ENCODE measurements around the gene IL25. TPM values are rescaled to one million over a fixed set of nuclear protein-coding genes. Genes with fewer than 3 reads are reported as not detected.

Gene IL25
- total and polyA plus RNA-seq, 2 experiments from 2014 or later, result not detected

- TF ChIP-seq ETS1 (IDR thresholded peaks at IDR 0.05) (no peak), JUNB (IDR thresholded peaks at IDR 0.05; ENCODE audit: unreplicated experiment) (no peak), CTCF (conservative IDR thresholded peaks at IDR 0.05; ENCODE audit: low read depth in 2 of 2) (no peak), EZH2phosphoT487 (IDR thresholded peaks at IDR 0.05; ENCODE audit: unreplicated experiment) (no peak), ZNF462 (CRISPR knock-in tag; IDR thresholded peaks at IDR 0.05) (no peak), STAT1 (IDR thresholded peaks at IDR 0.05; ENCODE audit: unreplicated experiment) (no peak), CREB1 (CRISPR knock-in tag; IDR thresholded peaks at IDR 0.05; ENCODE audit: low read depth) (no peak), NANOG (IDR thresholded peaks at IDR 0.05; ENCODE audit: borderline replicate concordance) (no peak), ZNF331 (CRISPR knock-in tag; IDR thresholded peaks at IDR 0.05; ENCODE audit: low read depth) (no peak), EZH2 (IDR thresholded peaks at IDR 0.05; ENCODE audit: low read depth, unreplicated experiment) (no peak), ZNF114 (CRISPR knock-in tag; IDR thresholded peaks at IDR 0.05) (no peak), REST (IDR thresholded peaks at IDR 0.05; ENCODE audit: unreplicated experiment) (no peak), POLR2AphosphoS5 (IDR thresholded peaks at IDR 0.05; ENCODE audit: low read depth) (no peak)
- H3K36me3 ChIP-seq (ENCODE audit: insufficient read depth), result no peaks in the 10 kb centered on the region
Measured at GRCh38 chr14:23385244-23385641, 12.6 kb downstream of the IL25 start.

More at GRCh38 chr14:23385244-23385641, 12.6 kb downstream of the IL25 start:
- no peaks in the 10 kb centered on the region for H3K9me2 ChIP-seq (ENCODE audit: insufficient read depth)
- H3K27ac Mint-ChIP-seq, result no peak overlapping the region
- no peaks in the 10 kb centered on the region for H3F3A ChIP-seq (replicated peaks; ENCODE audit: low read depth)
- H3K4me3 ChIP-seq, result no peak overlapping the region
- H3K4me1 Mint-ChIP-seq, result peaks cover 12% of the 10 kb centered on the region
- no peaks in the 10 kb centered on the region; the same call in 2 of the 3 replicates for H3K36me3 Mint-ChIP-seq (ENCODE audit: low read depth)
- no peak overlapping the region for H3K27ac ChIP-seq (ENCODE audit: low read depth)
- H3K4me2 ChIP-seq, result no peak overlapping the region
- H2AFZ ChIP-seq, result no peak overlapping the region
- no peak for DNase-seq (ENCODE audit: low spot score)
- no peaks in the 10 kb centered on the region; the same call in 1 of the 2 replicates for H3K4me1 ChIP-seq (ENCODE audit: insufficient read depth)
- no peaks in the 10 kb centered on the region; the same call in 1 of the 2 replicates for H4K20me1 ChIP-seq (replicated peaks; ENCODE audit: insufficient read depth)
- no peaks in the 10 kb centered on the region; the same call in 2 of the 3 replicates for H3K9me3 Mint-ChIP-seq
- H3K27me3 ChIP-seq (ENCODE audit: insufficient read depth), result no peaks in the 10 kb centered on the region
- no peaks in the 10 kb centered on the region for H3K79me2 ChIP-seq (replicated peaks; ENCODE audit: insufficient read depth)
- ATAC-seq, result no peak
- no peak overlapping the region for H3K4me3 Mint-ChIP-seq
- peaks cover 8% of the 10 kb centered on the region for H3K27me3 Mint-ChIP-seq (ENCODE audit: insufficient read depth, low read depth, poor library complexity)

All from GM23338 (cell line).